GM21515 (cell line): ENCODE data around the gene TGFBI.

Experiments used
- ATAC-seq: cut with Tn5 transposase; IDR thresholded peaks from one replicate; pipeline ENCODE4 v1.9.1; 2021; ENCODE audit not compliant: unreplicated experiment

The TGFBI gene

GRCh38 chr5:136086783-136087566, 58.2 kb downstream of the TGFBI start:
- no peak for ATAC-seq

DNA sequence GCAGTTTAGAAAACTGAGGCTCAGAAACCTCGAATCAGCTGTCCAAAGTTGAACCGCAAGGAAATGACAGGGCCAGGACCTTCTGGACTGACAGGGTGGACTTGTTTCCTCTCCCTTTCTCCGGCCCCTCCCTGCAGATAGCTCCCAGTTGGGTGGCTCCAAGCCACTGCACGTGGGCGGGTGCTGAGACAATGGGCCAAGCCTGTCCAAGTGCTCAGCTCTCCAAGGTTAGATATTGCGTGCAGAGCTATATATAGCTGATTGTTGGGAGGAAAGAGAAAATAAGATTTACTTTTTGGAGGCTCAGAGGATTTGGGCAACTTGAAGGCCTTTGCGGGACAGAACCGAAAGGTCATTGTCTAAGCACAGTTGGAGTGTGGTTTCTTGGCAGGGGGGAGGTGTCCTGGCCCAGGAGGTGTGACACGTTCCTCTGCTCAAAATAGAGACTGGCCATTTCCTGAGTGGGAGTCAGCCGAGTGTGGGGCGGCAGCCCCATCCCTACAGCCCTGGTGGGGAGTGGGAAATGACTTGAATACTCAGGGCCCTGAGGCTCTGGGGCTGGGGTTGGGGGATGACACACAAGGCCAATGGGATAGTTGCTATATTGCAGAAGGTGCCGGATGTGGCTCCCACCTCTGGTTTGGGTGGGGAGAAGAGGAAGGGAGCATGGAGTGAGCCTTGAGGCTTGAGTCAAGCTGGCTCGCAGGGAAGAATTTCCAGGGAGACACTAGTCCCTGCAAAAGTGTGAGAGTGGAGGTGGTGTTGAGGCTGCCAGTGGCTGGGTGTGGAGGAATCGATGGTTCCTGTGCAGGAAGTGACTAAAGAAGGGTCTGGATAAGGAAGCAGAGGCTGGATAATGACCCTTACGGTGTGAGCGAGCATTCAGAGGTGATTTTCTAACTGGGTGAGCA, 59.4 kb downstream of the TGFBI start:
- no peak for ATAC-seq

- ATAC-seq = no peak
Observed at GRCh38 chr5:136089791-136090190, 61.0 kb downstream of the TGFBI start.

GRCh38 chr5:136090319-136090718, 61.5 kb downstream of the TGFBI start:
- ATAC-seq = no peak

GRCh38 chr5:136094189-136094912, 65.6 kb downstream of the TGFBI start:
- ATAC-seq = no peak

- no peak for ATAC-seq
Observed at GRCh38 chr5:136094913-136095641, 66.3 kb downstream of the TGFBI start.

DNA sequence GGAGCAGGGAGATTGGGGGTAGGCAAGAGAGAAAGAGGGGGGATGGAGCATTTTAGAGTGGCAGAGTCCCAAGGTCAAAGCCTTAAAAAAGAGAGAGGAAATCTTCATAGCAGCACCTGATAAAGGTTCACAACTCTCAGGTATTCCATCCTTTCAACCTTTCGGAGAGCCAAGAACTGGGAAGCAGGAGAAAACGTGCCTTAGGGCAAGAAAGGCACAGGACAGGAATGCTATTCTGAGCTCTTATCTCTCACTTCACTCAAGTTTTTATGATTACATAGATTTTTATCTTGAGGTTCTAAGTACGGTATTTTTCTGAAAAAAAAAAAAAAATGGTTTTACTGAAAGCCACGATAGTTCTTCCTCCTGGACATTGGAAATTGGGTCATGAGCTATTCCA, 69.4 kb downstream of the TGFBI start:
- ATAC-seq = no peak

- no peak for ATAC-seq
Observed at GRCh38 chr5:136099870-136100269, 71.1 kb downstream of the TGFBI start.

DNA sequence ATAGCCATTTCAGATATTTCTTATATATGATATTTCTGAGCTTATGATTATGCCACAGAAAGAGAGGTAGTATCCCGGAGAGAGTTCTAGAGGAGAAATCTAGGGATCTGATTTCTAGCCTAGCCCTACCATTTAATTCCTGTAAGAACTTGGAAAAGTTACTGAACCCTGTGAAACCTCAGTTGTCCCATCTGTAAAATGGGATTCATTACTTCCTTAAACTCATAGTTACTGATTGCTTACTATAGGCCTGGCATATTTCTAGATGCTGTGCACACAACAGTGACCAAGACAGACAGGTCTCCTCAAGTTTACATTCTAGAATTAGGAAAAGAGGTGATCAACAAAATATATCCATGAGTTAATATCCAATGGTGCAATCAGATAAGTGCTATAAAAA, 73.1 kb downstream of the TGFBI start:
- no peak for ATAC-seq

DNA sequence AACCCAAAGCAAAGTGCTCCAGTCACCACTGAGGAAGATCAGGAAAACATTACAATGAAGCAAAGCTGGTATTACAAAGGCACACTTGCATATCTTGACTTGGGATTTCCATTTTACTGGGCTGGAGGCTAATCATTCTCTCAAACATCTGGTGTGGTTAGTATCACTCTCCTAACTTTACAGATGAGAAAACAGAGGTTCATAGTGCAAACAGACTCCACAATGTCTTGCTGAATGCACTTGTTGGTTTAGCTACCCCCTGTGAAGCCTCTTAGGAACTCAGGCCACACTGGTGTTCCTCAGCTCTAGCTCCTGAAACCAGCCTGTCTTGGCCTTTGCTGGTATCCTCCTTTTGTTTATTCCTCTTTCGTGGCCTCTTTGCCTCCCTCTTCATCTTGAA, 74.3 kb downstream of the TGFBI start:
- ATAC-seq = peak; percentile 72

DNA sequence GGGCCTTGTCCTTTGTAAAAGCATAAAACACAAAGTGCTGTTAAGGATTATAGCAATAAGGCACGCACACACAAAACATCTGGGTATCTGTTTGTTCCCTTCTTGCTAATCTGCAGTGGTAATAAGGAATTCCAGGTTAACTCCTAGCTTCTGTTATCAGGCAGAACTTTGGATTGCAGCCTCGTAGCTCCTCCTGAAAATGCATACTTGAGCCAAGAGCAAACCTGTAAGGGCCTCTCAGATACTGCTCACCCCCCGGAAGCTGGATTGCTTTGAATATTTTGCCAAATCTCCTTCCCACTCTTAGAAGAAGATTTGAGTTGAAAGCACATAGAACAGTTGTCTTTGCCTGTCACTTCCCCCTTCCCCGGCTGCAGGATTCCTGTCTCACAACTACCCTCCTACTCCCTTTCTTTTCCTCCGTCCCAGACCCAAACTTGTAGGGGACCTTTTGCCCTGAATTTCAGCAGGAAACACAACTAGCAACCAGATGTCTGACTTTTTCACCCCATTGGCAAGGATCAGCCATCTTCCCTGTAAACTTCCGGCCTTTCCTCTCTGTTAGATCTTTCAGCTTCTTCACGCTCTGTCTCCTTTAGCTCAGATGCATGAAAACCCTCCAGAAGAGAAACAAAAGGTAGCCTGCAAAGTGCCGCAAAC, 75.6 kb downstream of the TGFBI start:
- ATAC-seq = no peak

DNA sequence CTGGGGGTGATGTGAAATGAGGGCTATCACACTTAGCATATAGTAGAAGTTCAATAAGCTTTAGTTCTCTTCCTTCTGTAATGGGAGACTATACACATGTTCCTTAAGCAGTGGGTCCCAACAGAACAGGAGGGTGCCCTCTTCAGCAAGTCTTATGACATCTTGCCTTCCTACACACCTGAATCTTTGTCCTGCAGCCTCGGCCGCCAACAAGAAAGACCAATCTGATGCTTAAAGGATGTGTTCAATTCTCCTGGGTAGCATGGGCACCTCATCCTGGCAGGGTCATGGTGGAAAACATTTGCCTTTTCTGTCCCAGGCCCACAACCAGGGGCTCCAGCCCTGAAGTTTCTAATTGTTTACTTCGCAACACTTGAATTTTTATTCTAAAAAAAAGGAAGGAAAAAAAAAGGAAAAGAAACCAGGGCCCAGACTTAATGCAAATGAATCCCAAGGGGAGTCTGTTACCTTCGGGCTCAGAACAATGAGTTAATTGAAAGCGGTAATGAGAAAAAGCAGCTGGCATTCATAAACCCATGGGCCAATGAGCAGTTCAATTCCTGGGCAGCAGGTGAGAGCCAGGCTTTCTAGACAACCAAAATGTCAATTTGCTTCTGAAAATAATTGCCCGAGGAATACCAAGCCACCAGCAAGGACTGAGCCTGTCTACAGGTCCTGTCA, 77.7 kb downstream of the TGFBI start:
- ATAC-seq = no peak

GRCh38 chr5:136108180-136108611, 79.4 kb downstream of the TGFBI start:
- ATAC-seq = peak; percentile 46

- no peak for ATAC-seq
Observed at GRCh38 chr5:136108766-136109165, 80.0 kb downstream of the TGFBI start.

DNA sequence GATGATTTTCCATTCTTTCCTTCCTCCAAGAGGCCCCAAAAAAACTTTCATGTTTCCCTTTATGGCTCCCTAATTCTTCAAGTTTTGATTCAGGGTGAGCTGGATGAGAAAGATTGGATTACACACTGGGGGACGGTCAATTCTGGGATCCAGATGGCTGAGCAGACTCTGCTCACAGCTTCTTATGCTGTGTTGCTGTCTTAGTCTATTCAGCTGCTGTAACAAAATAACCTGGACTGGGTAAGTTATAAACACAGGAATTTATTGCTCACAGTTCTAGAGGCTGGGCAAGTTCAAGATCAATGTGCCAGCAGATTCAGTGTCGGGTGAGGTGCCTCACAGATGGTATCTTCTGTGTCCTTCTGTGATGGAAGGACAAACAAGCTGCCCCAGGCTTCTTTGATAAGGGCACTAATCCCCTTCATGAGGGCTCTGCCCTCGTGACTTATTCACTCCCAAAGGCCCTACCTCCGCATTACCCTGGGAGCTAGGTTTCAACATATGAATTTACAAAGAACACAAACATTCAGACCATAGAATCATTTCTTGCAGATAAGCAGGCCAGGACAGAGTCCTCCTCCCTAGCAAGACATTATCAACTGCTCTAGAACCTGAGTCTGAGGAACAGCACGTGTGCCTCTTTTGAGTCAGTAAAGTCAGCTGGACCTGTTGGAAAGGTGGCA, 80.8 kb downstream of the TGFBI start:
- no peak for ATAC-seq
